Hepatocyte (in vitro differentiated cells): ENCODE results near the gene SETBP1. TPM values are rescaled to one million over a fixed set of nuclear protein-coding genes. Genes with fewer than 3 reads are reported as not detected.

Source experiments
- DNase-seq: peaks from one replicate; pipeline ENCODE4 v3.0.0-alpha.2; 2016; ENCODE audit warnings: low spot score
- H2AFZ ChIP-seq: fragments of 200-600 bp; sonication (generic); 2 replicates; pipeline ENCODE4 v1.6.0; 2016; ENCODE audit warnings: antibody characterized with exemption, mild to moderate bottlenecking
- H3K27ac ChIP-seq: fragments of 200-600 bp; sonication (generic); 2 replicates; pipeline ENCODE4 v1.5.1; 2016; ENCODE audit warnings: mild to moderate bottlenecking
- H3K27me3 ChIP-seq: fragments of 200-600 bp; sonication (generic); 2 replicates; pipeline ENCODE4 v1.6.1; 2016
- H3K36me3 ChIP-seq: fragments of 200-600 bp; sonication (generic); replicated peaks from 2 replicates; pipeline ENCODE4 v1.5.1; 2016; ENCODE audit warnings: low read depth; ENCODE audit not compliant: insufficient read depth
- H3K4me1 ChIP-seq: fragments of 200-600 bp; sonication (generic); 2 replicates; pipeline ENCODE4 v1.5.1; 2016; ENCODE audit warnings: mild to moderate bottlenecking, moderate library complexity; ENCODE audit not compliant: insufficient read depth
- H3K4me2 ChIP-seq: fragments of 200-600 bp; sonication (generic); 2 replicates; pipeline ENCODE4 v1.6.0; 2016
- H3K4me3 ChIP-seq: fragments of 200-600 bp; sonication (generic); 2 replicates; pipeline ENCODE4 v1.5.1; 2016; ENCODE audit warnings: mild to moderate bottlenecking
- H3K79me2 ChIP-seq: fragments of 200-600 bp; sonication (generic); 2 replicates; pipeline ENCODE4 v1.6.0; 2017; ENCODE audit warnings: mild to moderate bottlenecking
- H3K9me2 ChIP-seq: fragments of 200-600 bp; sonication (generic); replicated peaks from 2 replicates; pipeline ENCODE4 v1.6.0; 2017; ENCODE audit warnings: mild to moderate bottlenecking; ENCODE audit not compliant: insufficient read depth
- H3K9me3 ChIP-seq: fragments of 200-600 bp; sonication (generic); 2 replicates; pipeline ENCODE4 v1.5.1; 2016; ENCODE audit warnings: low read depth, mild to moderate bottlenecking
- H4K20me1 ChIP-seq: fragments of 200-600 bp; sonication (generic); 2 replicates; pipeline ENCODE4 v1.6.0; 2016; ENCODE audit warnings: mild to moderate bottlenecking; ENCODE audit not compliant: insufficient read depth, poor library complexity, severe bottlenecking
- EZH2 ChIP-seq: fragments of 200-600 bp; sonication (generic); IDR thresholded peaks from 2 replicates; pipeline ENCODE4 v1.6.1; 2016; ENCODE audit warnings: antibody characterized with exemption, mild to moderate bottlenecking, borderline replicate concordance
- EZH2phosphoT487 ChIP-seq: fragments of 200-600 bp; sonication (generic); IDR thresholded peaks from one replicate; pipeline ENCODE4 v1.6.1; 2018; ENCODE audit warnings: antibody characterized with exemption, mild to moderate bottlenecking, low read depth, moderate library complexity; ENCODE audit not compliant: unreplicated experiment, severe bottlenecking
- WGBS: methylation state at CpG from one replicate; pipeline ENCODE4 v1.1.6; 2016; ENCODE audit warnings: low lambda C conversion rate; ENCODE audit errors: missing lambda C conversion rate; 5-methylcytosine and 5-hydroxymethylcytosine counted together
- microRNA-seq: library from miRNA; unstranded; fragments of <30 nt; microRNA quantifications from one replicate; pipeline ENCODE4, GENCODE V29; 2017
- polyA plus RNA-seq: library from polyadenylated mRNA; unstranded; fragments of >200 nt; fragmentation: Nextera tagmentation; extraction: Ambion mirVana; gene quantifications from 2 replicates; pipeline ENCODE4 v1.2.1, GENCODE V29; 2016
- small RNA-seq: library from RNA; depleted of rRNA; stranded (forward); fragments of <200 nt; gene quantifications from one replicate; pipeline ENCODE3, GENCODE V24; 2014
- total RNA-seq: library from RNA; depleted of rRNA; stranded (reverse); fragments of >200 nt; gene quantifications from 2 replicates; pipeline ENCODE4 v1.2.3, GENCODE V29; 2014
- TF ChIP-seq, protein P1 (sequence below): fragments of 200-600 bp; sonication (generic); IDR thresholded peaks from 2 replicates; pipeline ENCODE4 v1.5.1; 2016; ENCODE audit warnings: antibody characterized with exemption, mild to moderate bottlenecking; ENCODE audit not compliant: poor library complexity

SETBP1 gene
- total and polyA plus RNA-seq, 2 experiments from 2014 or later, result 10.3 to 21.1 TPM

DNA sequence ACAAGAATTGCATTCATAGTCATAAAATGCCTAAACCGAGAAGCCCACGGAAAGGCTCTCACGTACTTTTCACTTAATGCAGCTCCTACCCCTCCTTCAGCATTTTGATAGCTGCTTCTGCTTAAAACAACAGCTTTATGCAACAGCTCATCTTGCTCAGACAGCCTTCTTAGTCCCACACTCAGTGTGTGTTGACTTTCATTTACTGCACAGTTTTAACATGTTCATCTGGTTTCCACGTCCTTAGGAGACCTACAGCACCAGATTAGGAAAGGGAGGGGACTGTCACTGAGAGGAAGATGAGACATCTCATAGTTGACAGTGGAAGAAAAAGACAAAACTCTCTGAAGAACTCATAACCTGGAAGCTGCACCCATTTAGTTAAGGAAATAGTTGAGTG is 435.4 kb downstream of the SETBP1 start:
- Histone ChIP-seq H4K20me1 (no peaks in the 10 kb centered on the region), H3K4me1 (no peaks in the 10 kb centered on the region), H3K36me3 (no peaks in the 10 kb centered on the region), H3K4me2 (no peak overlapping the region), H3K4me3 (no peak overlapping the region), H2AFZ (no peak overlapping the region), H3K79me2 (no peaks in the 10 kb centered on the region), H3K9me3 (no peaks in the 10 kb centered on the region), H3K27ac (no peak overlapping the region), H3K27me3 (no peaks in the 10 kb centered on the region), H3K9me2 (no peaks in the 10 kb centered on the region)
- TF ChIP-seq, protein P1, sequence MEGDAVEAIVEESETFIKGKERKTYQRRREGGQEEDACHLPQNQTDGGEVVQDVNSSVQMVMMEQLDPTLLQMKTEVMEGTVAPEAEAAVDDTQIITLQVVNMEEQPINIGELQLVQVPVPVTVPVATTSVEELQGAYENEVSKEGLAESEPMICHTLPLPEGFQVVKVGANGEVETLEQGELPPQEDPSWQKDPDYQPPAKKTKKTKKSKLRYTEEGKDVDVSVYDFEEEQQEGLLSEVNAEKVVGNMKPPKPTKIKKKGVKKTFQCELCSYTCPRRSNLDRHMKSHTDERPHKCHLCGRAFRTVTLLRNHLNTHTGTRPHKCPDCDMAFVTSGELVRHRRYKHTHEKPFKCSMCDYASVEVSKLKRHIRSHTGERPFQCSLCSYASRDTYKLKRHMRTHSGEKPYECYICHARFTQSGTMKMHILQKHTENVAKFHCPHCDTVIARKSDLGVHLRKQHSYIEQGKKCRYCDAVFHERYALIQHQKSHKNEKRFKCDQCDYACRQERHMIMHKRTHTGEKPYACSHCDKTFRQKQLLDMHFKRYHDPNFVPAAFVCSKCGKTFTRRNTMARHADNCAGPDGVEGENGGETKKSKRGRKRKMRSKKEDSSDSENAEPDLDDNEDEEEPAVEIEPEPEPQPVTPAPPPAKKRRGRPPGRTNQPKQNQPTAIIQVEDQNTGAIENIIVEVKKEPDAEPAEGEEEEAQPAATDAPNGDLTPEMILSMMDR, result no peak
- TF ChIP-seq EZH2, result no peak
- no peak for TF ChIP-seq EZH2phosphoT487
- no peak for DNase-seq
- WGBS, result 73% methylated on average over 4 of the region's 4 CpGs

Small RNAs within 50 kb of the gene (microRNA-seq; reads per million reads assigned to microRNA genes)
- gene MIR4319, result not detected

Small RNAs within 50 kb of the gene (small RNA-seq; reads per million reads assigned to genes)
- not detected for gene MIR4319
